Heart right ventricle (tissue), 16 donors: Measurements from ENCODE around the gene VTI1A. TPM values are rescaled to one million over a fixed set of nuclear protein-coding genes. Genes with fewer than 3 reads are reported as not detected.

ENCODE experiments used
- ATAC-seq, 8 donors: fragments of 200-7000 bp; cut with Tn5 transposase; one replicate each; pipeline ENCODE4 v1.9.1; 2020; ENCODE audit warnings: mild to moderate bottlenecking in 8 of 8, moderate library complexity in 8 of 8, moderate number of reproducible peaks in 1 of 8
- DNase-seq, 2 donors: peaks; one replicate each; pipeline ENCODE4 v3.0.0-alpha.2; 2020
- H3K27ac ChIP-seq, 10 donors: fragments of 200-600 bp; sonication (generic) in 2 of 10; one replicate each; pipeline versions ENCODE4 v1.5.0 to v1.8.0; 2020 to 2022; ENCODE audit warnings: mild to moderate bottlenecking in 3 of 10
- H3K27me3 ChIP-seq, 7 donors: fragments of 200-600 bp; one replicate each; pipeline ENCODE4 v1.8.0; 2021 to 2022; ENCODE audit warnings: mild to moderate bottlenecking in 2 of 7
- H3K36me3 ChIP-seq, 9 donors: fragments of 200-600 bp; sonication (generic) in 1 of 9; one replicate each; pipeline versions ENCODE4 v1.5.0 to v1.8.0; 2020 to 2022; ENCODE audit warnings: mild to moderate bottlenecking in 2 of 9
- H3K4me1 ChIP-seq, 9 donors: fragments of 200-600 bp; sonication (generic) in 1 of 9; one replicate each; pipeline versions ENCODE4 v1.5.0 to v1.8.0; 2020 to 2022; ENCODE audit warnings: mild to moderate bottlenecking in 4 of 9
- H3K4me3 ChIP-seq, 10 donors: fragments of 200-600 bp; sonication (generic) in 2 of 10; one replicate each; pipeline versions ENCODE4 v1.5.0 to v1.8.0; 2020 to 2022; ENCODE audit warnings: mild to moderate bottlenecking in 7 of 10, moderate library complexity in 2 of 10
- H3K9me3 ChIP-seq, 11 donors: fragments of 200-600 bp in 10 of 11; sonication (generic) in 2 of 11; one replicate each; pipeline versions ENCODE4 v1.5.0 to v1.8.0; 2013 to 2022; ENCODE audit warnings: mild to moderate bottlenecking in 2 of 11, control low read depth in 1 of 11, moderate library complexity in 1 of 11
- CTCF ChIP-seq, 9 donors: fragments of 200-600 bp; sonication (generic) in 2 of 9; IDR thresholded peaks; one replicate each; pipeline versions ENCODE4 v1.5.0 to v1.8.0; 2021 to 2022; ENCODE audit warnings: antibody characterized with exemption in 9 of 9, mild to moderate bottlenecking in 5 of 9, moderate library complexity in 1 of 9
- WGBS, 2 donors: extraction: QIAGEN DNeasy Blood & Tissue Kit; methylation state at CpG; one replicate each; pipeline ENCODE4 v1.1.7; 2013; ENCODE audit warnings: inconsistent platforms in 1 of 2; 5-methylcytosine and 5-hydroxymethylcytosine counted together
- intact Hi-C, 10 donors: fragments of 100-400 bp; cut with DNase I; formaldehyde crosslinking; loops; one replicate each; pipeline versions ENCODE4 v1.11.1 to v1.14.2; 2022
- polyA plus RNA-seq, 2 donors: library from polyadenylated mRNA; stranded (reverse); fragments of 200-250 nt; gene quantifications; one replicate each; pipeline ENCODE4 v1.2.3, GENCODE V29; 2013
- total RNA-seq, 10 donors: library from RNA; stranded (reverse); fragmentation: NEBNext Ultra II Directional in 3 of 10; extraction: Animal tissue kit (Norgen Biotek cat#: 25700) in 3 of 10; gene quantifications; one replicate each; pipeline versions ENCODE4 v1.2.1 to v1.2.4, GENCODE V29; 2021 to 2023
- donor health status: Arrhythmogenic right ventricular cardiomyopathy.
- donor health status: ischemic (EF 13 %, LVEDD 7.1; RV severe dilation, severe dysfunction).
- donor health status: healthy with polysubstance abuse.
- donor health status: DM: no; HTN: yes; CAD: no.
- donor health status: DM: no; HTN: no; CAD: no.
- donor health status: ischemic (EF 25% LVEDD 6.9; RV normal size, moderate dysfunction).
- donor health status: ischemic (EF 25% LVEDD 5.7; RV mildly dilated, moderate dysfunction).
- donor health status: healthy.
- donor health status: DM: yes; HTN: yes; CAD: no.
- donor health status: Ischemic cardiomyopathy.
- donor health status: ischemic (EF 35%, LVEDD 5.7; RV mildly dilated, moderate dysfunction).
- donor health status: nonischemic (EF 11% LVEDD 7.7; RV severe dilation, severe dysfunction).
- donor health status: DM: yes; HTN: yes; CAD: no.
- donor health status: PGD.
- donor health status: ischemic (EF 29% LVEDD 5.4; RV normal size, mild dysfunction).
- donor health status: nonischemic (EF 23%, LVEDD 6.1; RV moderate dilation, normal function).

The VTI1A gene
- total and polyA plus RNA-seq, 12 donors, result 6.2 to 24.5 (median 20.6) TPM

- no peak for ATAC-seq
- intact Hi-C loops, result no loop called here
- 84 to 87% methylated on average over 7 of the region's 7 CpGs for WGBS, 2 donors
These were observed 309.2 kb downstream of the VTI1A start for GRCh38 chr10:112756235-112756527.

GRCh38 chr10:112758961-112759360 is 311.9 kb downstream of the VTI1A start:
- TF ChIP-seq CTCF (IDR thresholded peaks at IDR 0.05), result no peak
- H3K36me3 ChIP-seq, result no peaks in the 10 kb centered on the region
- WGBS, 2 donors, result 37 to 56% methylated on average over 2 of the region's 2 CpGs
- H3K9me3 ChIP-seq, result no peaks in the 10 kb centered on the region
- H3K4me3 ChIP-seq, result no peak overlapping the region
- DNase-seq (no peak), ATAC-seq (no peak)
- H3K27me3 ChIP-seq, result no peaks in the 10 kb centered on the region
- H3K27ac ChIP-seq, result no peak overlapping the region
- peaks cover 0 to 3% (median 0%) of the 10 kb centered on the region in 9 donors for H3K4me1 ChIP-seq
- intact Hi-C loops, result no loop called here

More at GRCh38 chr10:112756235-112756527, 309.2 kb downstream of the VTI1A start:
- H3K4me1 ChIP-seq, result peaks cover 0 to 9% (median 0%) of the 10 kb centered on the region in 9 donors
- no peak overlapping the region for H3K4me3 ChIP-seq
- H3K27me3 ChIP-seq, result no peaks in the 10 kb centered on the region
- no peak for TF ChIP-seq CTCF (IDR thresholded peaks at IDR 0.05)
- no peak for DNase-seq
- H3K9me3 ChIP-seq, result no peaks in the 10 kb centered on the region
- H3K27ac ChIP-seq, result no peak overlapping the region
- H3K36me3 ChIP-seq, result no peaks in the 10 kb centered on the region

- H3K27ac ChIP-seq, result no peak overlapping the region
- 93 to 98% methylated on average over 7 of the region's 7 CpGs for WGBS, 2 donors
- no peak for TF ChIP-seq CTCF (IDR thresholded peaks at IDR 0.05)
- intact Hi-C loops, result no loop called here
- H3K4me1 ChIP-seq, result no peaks in the 10 kb centered on the region
- ATAC-seq (no peak), DNase-seq (no peak)
- no peak overlapping the region for H3K4me3 ChIP-seq
- no peaks in the 10 kb centered on the region for H3K9me3 ChIP-seq
- no peaks in the 10 kb centered on the region for H3K27me3 ChIP-seq
- H3K36me3 ChIP-seq, result no peaks in the 10 kb centered on the region
These were observed 312.5 kb downstream of the VTI1A start for GRCh38 chr10:112759496-112759895.

- H3K9me3 ChIP-seq, result no peaks in the 10 kb centered on the region
- WGBS, 2 donors, result 93 to 99% methylated on average over 3 of the region's 3 CpGs
- no peak for ATAC-seq
- no peak overlapping the region for H3K27ac ChIP-seq
- intact Hi-C loops, result no loop called here
- H3K36me3 ChIP-seq, result no peaks in the 10 kb centered on the region
- no peaks in the 10 kb centered on the region for H3K4me1 ChIP-seq
- no peak for DNase-seq
- H3K27me3 ChIP-seq, result no peaks in the 10 kb centered on the region
- no peak overlapping the region for H3K4me3 ChIP-seq
- no peak for TF ChIP-seq CTCF (IDR thresholded peaks at IDR 0.05)
These were observed 314.2 kb downstream of the VTI1A start for GRCh38 chr10:112761256-112761655.
